Measurements from ENCODE around the gene CRB3. TPM values are rescaled to one million over a fixed set of nuclear protein-coding genes. Genes with fewer than 3 reads are reported as not detected.

The CRB3 gene
- total and polyA plus RNA-seq, 2 of the 13 experiments (the other 11 are each of a cell fraction or from before 2014, with no cell fraction given) = 10.6 to 25.6 TPM

- in situ Hi-C loops (cut with HindIII; ENCODE audit: extremely low pct_ligation_motif_present, low pct_unique_long_range_greater_than_20kb) = no loop called here
- ChIA-PET CTCF (ENCODE audit: low intra/inter-chr PET ratio, low total read pairs) (interaction anchor here (0.6 kb wide), 1 partner anchor 178 kb away, joined by 3 read pairs; no protein-coding TSS in a partner anchor), POLR2A (no interaction called here)
Observed at GRCh38 chr19:6451583-6452222, 12.4 kb upstream of the CRB3 start.

More at GRCh38 chr19:6451583-6452222, 12.4 kb upstream of the CRB3 start:
- ATAC-seq (no peak), FAIRE-seq (no peak), DNase-seq (ENCODE audit: low spot score) (no peak)
- Histone ChIP-seq H3K9me3 (ENCODE audit: low read length) (peaks cover 5% of the 10 kb centered on the region; the same call in 1 of the 2 replicates), H3K4me2 (ENCODE audit: low read depth, low read length) (no peak overlapping the region), H2AFZ (ENCODE audit: low read length) (no peak overlapping the region), H3K27ac (ENCODE audit: extremely low read length, insufficient read depth, low read length) (no peak overlapping the region), H3K4me3 (replicated peaks in 1 of 3; ENCODE audit: insufficient read depth in 1 of 3, low read depth in 2 of 3, low read length in 3 of 3) (no peak overlapping the region), H3K27me3 (ENCODE audit: control insufficient read depth in 1 of 2, insufficient read depth in 2 of 2, low read length in 2 of 2) (no peaks in the 10 kb centered on the region), H4K20me1 (ENCODE audit: insufficient read depth, low read length) (no peaks in the 10 kb centered on the region), H3K79me2 (ENCODE audit: insufficient read depth, low read length) (no peaks in the 10 kb centered on the region), H3K9ac (ENCODE audit: insufficient read depth, low read depth, low read length) (no peak overlapping the region), H3K4me1 (ENCODE audit: insufficient read depth, low read length) (no peaks in the 10 kb centered on the region), H3K36me3 (replicated peaks in 1 of 2; ENCODE audit: control insufficient read depth in 1 of 2, insufficient read depth in 2 of 2, low read length in 2 of 2) (peaks cover 10 to 19% of the 10 kb centered on the region in 2 experiments)
- no TSS peak for BruUV-seq (replicated peaks)
- TF ChIP-seq SIN3A (IDR thresholded peaks at IDR 0.05; ENCODE audit: borderline replicate concordance, low read depth, low read length) = no peak
- no peak for TF ChIP-seq GZF1 (CRISPR knock-in tag; IDR thresholded peaks at IDR 0.05)
- TF ChIP-seq ZNF891 (CRISPR knock-in tag; IDR thresholded peaks at IDR 0.05) = no peak
- TF ChIP-seq ZFP90 (CRISPR knock-in tag; IDR thresholded peaks at IDR 0.05; ENCODE audit: borderline replicate concordance) = no peak
- TF ChIP-seq ZMAT3 (CRISPR knock-in tag; conservative IDR thresholded peaks at IDR 0.05) = no peak
- no peak for TF ChIP-seq THAP9 (CRISPR knock-in tag; IDR thresholded peaks at IDR 0.05; ENCODE audit: borderline replicate concordance)
- TF ChIP-seq ZNF430 (CRISPR knock-in tag; IDR thresholded peaks at IDR 0.05) = no peak
- intact Hi-C loops (cut with micrococcal nuclease; ENCODE audit: unreplicated experiment) = no loop called here
- 99% methylated on average over 7 of the region's 7 CpGs for WGBS (ENCODE audit: low lambda C conversion rate)

All from HepG2 (cell line).